Stimulated activated CD4-positive, alpha-beta T cell treated with anti-CD3 and anti-CD28 coated beads, Interleukin-4, amount 100 ng/mL, for 1 hour (primary cell): ENCODE measurements around the gene NUDT14.
A peak's percentile ranks its signal among the peaks of the same experiment; 100 is the strongest.

Source experiments
- DNase-seq: peaks from one replicate; pipeline ENCODE4 v3.0.0-alpha.2; 2020

NUDT14 gene

DNA sequence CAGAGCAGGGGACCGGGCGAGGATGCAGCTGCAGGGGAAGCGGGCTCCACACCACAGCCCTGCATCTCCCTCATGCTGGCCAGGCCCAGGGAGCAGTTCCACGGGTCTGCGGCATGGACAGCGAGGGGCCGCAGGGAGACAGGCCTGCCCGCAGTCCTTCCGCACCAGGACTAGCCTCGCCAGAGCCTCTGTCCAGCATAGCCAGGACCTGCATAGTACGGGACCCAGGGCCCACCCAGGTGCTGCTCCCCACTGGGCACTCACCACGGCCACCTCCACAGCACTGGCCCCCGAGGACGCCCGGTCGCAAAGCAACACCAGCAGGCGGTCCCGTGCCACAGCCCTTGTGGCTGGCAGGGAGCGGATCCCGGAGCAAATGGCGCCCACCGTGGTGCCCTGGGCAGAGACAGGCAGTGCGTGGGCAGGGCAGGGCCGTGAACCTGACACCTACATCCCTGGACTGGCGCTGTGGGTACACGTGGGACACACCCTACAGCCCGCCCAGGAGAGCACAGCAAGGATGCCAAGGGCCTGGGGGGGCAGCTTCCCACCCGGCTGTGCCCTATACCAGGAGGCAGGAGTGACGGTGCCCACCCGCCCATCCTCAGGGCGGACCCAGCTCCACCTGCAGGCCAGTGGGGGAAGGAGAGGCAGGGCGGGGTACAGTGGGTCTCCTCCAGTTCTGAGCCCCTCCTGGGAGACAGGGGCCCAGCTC lies 36.3 kb downstream of the NUDT14 start:
- DNase-seq = peak; percentile 1

GRCh38 chr14:105144026-105144665 lies 37.0 kb downstream of the NUDT14 start:
- DNase-seq = peak; percentile 0

DNA sequence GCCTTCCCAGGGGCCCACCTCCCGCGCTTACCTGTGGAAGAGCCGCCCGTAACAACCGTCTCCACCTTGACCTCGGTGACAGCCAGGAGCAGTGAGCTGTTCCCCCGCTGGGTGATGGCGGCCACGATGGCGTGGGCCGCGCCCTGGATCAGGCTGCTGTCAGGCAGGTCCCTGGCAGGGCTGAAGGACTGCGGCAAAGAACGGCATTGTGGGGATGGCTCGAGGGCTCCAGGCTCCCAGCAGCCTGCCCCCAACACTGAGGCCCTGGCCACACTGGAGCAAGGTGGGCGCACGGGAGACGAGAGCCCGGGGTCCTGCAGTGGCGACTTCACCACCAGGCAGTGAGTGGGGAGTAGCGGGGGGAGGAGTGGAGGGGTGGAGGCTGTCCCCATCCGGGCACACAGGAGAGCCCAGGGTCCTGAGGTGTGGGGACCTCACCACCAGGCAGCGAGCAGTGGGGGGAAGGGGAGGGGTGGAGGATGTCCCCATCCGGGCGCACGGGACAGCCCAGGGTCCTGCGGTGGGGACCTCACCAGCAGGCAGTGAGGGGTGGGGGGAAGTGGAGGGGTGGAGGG lies 37.6 kb downstream of the NUDT14 start:
- DNase-seq = peak; percentile 0

DNA sequence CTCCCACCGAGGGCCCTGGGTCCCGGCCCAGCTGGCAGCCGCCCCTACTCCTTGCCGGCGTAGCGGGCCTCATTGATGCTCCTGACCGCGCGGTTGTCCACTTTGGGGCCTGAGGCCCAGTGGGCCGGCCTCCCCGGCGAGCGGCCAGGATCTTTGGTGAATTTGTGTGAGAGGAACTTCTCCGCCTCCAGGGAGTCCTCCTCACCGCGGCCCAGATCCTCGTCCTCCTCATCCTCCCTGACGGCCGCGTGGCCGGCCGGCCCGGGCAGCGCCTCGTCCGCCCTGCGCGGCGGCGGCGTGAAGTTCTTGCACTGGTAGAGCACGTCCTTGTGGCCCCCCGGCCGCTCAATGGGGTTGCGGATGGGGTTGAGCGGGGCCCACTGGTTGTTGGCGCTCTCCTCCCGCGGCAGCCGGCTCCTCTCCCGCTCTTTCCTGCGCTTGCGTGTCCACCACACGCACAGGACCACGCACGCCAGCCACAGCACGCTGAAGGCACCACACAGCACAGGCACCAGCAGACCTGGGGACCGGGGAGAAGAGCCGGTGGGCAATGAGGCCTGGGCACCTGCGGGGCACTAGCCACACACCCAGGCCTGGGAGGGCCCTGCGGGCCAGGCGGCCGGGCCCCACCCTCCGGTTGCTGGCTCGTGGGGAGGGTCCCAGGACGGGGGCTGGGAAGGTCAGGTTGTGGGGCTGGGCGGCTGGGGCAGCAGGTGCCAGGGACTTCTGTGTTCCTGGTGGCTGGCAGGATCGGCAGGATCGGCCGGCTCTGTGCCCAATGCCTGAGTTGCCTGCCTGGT lies 38.3 kb downstream of the NUDT14 start:
- no peak for DNase-seq

GRCh38 chr14:105141486-105142281 lies 39.4 kb downstream of the NUDT14 start:
- no peak for DNase-seq

DNA sequence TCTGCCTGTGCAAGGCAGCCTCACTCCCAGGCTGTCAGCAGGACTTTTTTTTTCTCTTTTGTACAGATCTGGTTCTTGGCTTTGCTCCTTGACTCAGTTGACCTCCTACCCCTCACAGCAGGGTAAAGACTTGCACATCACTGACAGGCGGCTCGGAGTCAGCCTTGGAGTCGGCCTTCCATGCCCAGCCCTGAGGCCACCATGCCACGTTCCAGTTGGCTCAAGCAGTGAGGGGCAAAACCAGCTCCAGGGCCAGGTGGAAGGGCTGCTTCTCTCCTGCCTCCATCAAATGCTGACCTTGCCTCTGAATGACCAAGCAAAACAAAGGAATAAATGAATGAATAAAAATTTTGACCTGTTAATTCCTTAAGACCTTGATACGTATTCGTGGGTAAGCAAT lies 40.1 kb downstream of the NUDT14 start:
- no peak for DNase-seq

DNA sequence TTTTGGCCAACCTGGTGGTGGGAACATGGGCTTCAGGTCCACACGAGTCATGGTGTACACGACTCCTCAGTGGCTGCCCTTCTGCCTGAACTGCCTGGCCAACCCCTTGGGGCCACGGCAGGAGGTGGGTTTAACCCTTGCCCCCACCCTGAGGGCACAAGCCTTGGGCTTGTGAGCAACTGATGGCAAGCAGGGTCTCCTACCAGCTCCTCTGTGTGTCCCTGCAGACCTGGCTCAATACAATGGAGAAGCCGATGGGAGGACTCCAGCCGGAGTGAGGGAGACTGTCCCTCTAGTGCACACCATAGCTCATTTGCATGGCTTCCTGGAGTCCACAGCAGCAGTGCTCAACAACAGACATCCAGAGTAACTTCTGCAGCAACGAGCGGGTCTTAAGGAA lies 40.5 kb downstream of the NUDT14 start:
- no peak for DNase-seq

DNA sequence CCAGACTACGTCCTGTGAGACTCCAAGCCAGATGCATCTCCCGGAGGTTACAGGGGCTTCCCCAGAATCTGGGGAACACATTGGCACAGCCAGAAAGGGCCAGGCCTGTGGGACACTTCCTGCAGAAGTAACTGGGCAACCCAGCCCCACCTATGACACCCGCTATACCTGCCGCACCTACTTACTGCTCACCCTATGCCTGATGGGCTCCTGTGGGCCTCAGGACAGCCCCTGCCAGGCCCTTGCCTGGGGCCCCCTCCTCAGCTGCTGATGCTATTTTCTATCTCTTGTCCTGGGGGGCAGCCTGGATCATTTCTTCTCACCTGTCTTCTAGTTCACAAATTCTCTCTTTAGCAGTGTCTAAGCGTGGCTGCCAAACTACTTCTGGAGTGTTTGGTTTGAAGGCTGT lies 41.3 kb downstream of the NUDT14 start:
- DNase-seq = no peak

DNA sequence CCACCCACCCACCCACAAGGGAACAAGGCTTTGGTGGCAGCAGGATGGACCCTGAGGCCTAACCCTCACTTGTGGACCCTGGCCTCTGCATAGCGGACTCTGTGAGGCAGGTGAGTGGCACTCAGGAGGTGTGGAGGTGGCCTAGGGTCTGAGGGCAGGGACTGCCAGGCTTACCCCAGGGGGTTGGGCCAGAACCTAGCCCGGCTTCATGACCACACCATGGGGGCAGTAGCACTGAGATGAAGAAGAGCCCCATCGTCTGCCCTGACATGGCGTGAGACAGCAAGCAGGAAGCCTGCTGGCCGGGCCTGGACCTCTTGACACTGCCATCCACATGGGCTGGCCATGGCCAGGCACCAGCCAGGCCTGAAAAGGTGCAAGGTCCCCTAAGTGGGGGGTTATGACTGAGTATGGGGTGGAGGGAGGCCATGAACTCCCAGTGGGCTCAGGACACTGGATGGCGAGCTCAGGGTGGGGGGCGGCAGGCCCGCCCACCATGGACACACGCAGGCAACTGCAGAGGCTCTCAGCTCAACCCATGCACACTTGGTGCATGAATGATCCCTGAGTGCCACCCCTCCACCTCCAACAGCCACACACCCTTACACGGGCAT lies 41.8 kb downstream of the NUDT14 start:
- DNase-seq = no peak

GRCh38 chr14:105138551-105139111 lies 42.5 kb downstream of the NUDT14 start:
- DNase-seq = no peak

GRCh38 chr14:105138021-105138541 lies 43.0 kb downstream of the NUDT14 start:
- no peak for DNase-seq

- DNase-seq = no peak
These were observed 43.6 kb downstream of the NUDT14 start for GRCh38 chr14:105137481-105138020.

DNA sequence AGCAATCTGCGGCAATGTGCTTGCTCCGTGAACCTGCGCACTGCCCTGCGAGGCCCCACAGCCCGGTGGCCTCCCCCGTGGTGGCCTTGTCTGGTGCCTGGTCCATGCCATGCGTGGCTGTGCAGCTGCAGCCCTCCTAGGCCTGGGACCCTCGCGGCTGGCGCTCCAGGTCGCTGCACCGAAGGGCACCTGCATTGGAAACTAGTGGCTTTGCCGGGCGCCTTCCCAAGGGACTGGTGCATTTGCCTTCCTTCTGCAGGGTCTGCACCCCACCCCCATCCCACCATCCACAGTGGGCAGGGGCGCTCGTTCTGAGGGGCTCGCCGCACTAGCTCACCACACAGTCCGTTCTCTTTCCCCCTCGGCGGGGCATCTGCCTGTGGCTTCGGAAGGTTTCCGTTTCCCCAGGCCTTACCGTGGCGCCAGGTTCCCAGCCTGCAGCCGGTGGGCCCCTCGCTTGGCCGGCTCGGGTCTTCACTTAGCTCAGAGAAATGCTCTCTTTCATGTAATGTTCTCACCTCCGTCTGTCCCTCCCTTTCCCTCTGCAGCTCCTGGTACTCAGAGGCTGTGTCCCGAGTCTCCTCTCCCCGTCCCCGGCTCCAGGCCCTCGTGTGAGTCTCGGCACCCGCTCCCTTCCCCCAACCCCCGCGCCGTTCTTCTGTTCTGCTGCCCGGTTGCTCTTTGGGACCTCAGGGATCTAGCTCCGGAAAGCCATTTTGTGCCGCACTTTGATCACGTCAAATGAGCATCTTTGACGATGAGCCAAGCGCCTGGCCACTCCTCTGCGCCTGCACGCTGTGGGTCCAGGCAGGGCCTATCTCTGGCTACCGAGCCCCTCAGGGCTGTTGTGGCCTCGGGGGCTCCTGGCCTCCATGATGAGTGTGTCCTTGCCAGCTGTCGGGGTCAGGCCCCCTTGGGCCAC lies 44.5 kb downstream of the NUDT14 start:
- no peak for DNase-seq

DNA sequence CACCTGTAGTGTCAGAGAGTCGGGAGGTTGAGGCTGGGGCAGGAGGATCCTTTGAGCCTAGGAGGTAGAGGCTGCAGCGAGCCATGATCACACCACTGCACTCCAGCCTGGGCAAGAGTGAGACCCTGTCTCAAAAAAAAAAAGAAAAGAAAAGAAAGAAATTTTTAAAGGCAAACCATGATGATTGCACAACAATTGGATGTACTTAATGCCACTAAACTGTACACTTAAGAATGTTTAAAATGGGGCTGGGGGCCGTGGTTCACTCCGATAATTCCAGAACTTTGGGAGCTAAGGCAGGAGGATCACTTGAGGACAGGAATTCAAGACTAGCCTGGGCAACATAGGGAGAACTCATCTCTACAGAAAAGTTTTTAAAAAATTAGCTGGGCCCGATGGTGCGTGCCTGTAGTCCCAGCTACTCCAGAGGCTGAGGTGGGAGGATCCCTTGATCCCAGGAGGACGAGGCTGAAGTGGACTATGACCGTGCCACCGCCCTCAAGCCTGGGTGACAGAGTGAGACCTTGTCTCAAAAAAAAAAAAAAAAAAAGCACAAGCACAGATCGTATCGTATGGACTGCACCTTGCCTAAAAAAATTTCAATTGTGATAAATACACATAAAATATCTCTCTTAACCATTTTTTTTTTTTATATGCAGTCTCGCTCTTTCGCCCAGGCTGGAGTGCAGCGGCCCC lies 45.3 kb downstream of the NUDT14 start:
- no peak for DNase-seq

- DNase-seq = no peak
These were observed 48.0 kb downstream of the NUDT14 start for GRCh38 chr14:105132921-105133654.

DNA sequence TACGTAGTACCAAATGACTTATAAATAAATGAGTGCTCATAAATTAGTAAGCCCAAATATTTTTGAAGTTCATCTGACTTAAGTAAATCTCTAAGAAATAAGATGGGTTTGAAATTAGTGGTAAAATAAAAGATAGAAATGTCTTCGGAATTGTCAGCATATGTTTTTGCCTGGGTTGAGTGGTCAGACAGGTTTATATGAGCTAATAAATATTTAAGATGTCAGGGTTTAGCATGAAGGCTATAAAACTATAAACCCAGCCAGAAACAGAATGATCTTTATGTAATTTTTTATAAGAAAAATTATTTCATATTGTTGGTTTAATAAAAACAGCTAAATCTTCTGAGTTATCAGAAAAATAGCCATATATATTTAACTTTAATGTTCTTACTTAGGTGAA lies 49.9 kb downstream of the NUDT14 start:
- no peak for DNase-seq

DNA sequence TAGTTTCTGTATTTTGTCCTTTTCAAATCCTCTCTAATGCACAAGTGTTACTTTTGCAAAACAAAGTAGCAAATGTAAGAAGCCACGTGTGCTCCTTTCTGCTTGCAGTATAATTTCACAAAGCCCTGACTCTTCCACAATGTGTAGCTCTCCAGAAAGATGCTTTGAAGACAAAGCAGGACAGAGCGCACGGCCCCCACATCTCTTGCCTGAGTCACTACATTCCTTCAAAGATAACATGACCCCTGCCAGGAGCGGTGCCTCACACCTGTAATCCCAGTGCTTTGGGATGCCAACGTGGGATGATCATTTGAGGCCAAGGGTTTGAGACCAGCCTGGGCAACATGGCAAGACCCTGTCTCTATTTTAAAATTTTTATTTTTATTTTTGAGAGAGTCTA lies 53.1 kb downstream of the NUDT14 start:
- no peak for DNase-seq

DNA sequence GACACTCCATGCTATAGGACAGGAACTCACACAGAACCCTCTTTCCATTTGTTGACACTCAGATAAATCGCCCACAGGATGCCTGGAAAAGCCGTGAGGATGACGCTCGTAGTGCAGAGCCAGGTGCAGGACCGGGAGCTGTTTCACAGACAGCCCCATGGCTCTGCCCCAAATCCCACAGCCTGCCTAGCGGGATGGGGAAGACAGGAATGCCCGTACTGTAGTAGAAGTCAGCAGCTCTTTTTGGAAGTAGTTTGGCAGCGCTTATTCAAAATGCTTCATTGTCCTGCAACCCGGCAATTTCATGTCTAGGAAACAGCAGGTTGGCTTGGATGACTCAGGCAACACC lies 54.2 kb downstream of the NUDT14 start:
- no peak for DNase-seq
